GM19328 (cell line): ENCODE measurements around the gene CLEC1A.

ENCODE experiments used
- ATAC-seq: cut with Tn5 transposase; IDR thresholded peaks from one replicate; pipeline ENCODE4 v1.9.1; 2021; ENCODE audit warnings: mild to moderate bottlenecking, moderate library complexity; ENCODE audit not compliant: unreplicated experiment

Gene CLEC1A

GRCh38 chr12:10101648-10102220 is 2.9 kb upstream of the CLEC1A start:
- ATAC-seq: no peak

- ATAC-seq: no peak
These were observed 2.3 kb upstream of the CLEC1A start for GRCh38 chr12:10101042-10101579.

GRCh38 chr12:10097521-10097920 is 1.3 kb downstream of the CLEC1A start:
- ATAC-seq: no peak

- ATAC-seq: no peak
These were observed 2.8 kb downstream of the CLEC1A start for GRCh38 chr12:10095971-10096370.

GRCh38 chr12:10094646-10095395 is 4.0 kb downstream of the CLEC1A start:
- no peak for ATAC-seq

GRCh38 chr12:10088955-10089900 is 9.6 kb downstream of the CLEC1A start:
- ATAC-seq: no peak

- ATAC-seq: no peak
These were observed 10.8 kb downstream of the CLEC1A start for GRCh38 chr12:10088031-10088430.

- ATAC-seq: no peak
These were observed 12.4 kb downstream of the CLEC1A start for GRCh38 chr12:10086387-10086786.

GRCh38 chr12:10084733-10085132 is 14.1 kb downstream of the CLEC1A start:
- no peak for ATAC-seq

GRCh38 chr12:10082117-10082874 is 16.5 kb downstream of the CLEC1A start:
- no peak for ATAC-seq

GRCh38 chr12:10075451-10075850 is 23.3 kb downstream of the CLEC1A start:
- ATAC-seq: no peak

- no peak for ATAC-seq
These were observed 25.5 kb downstream of the CLEC1A start for GRCh38 chr12:10073261-10073660.

GRCh38 chr12:10072131-10072530 is 26.7 kb downstream of the CLEC1A start:
- ATAC-seq: no peak

GRCh38 chr12:10070380-10070779 is 28.4 kb downstream of the CLEC1A start:
- ATAC-seq: no peak

GRCh38 chr12:10069976-10070375 is 28.8 kb downstream of the CLEC1A start:
- no peak for ATAC-seq

- ATAC-seq: no peak
These were observed 29.7 kb downstream of the CLEC1A start for GRCh38 chr12:10069099-10069498.

- no peak for ATAC-seq
These were observed 30.1 kb downstream of the CLEC1A start for GRCh38 chr12:10068644-10069043.

GRCh38 chr12:10067942-10068341 is 30.8 kb downstream of the CLEC1A start:
- no peak for ATAC-seq

GRCh38 chr12:10067264-10067663 is 31.5 kb downstream of the CLEC1A start:
- ATAC-seq: no peak

- no peak for ATAC-seq
These were observed 33.5 kb downstream of the CLEC1A start for GRCh38 chr12:10065241-10065640.

GRCh38 chr12:10058387-10058786 is 40.4 kb downstream of the CLEC1A start:
- no peak for ATAC-seq
